Left ventricle myocardium inferior (tissue), 1 donor: Measurements from ENCODE around the gene CD109. TPM values are rescaled to one million over a fixed set of nuclear protein-coding genes. Genes with fewer than 3 reads are reported as not detected.

Experiments used
- DNase-seq: peaks from one replicate; pipeline ENCODE4 v3.0.0-alpha.2; 2020
- H3K27ac ChIP-seq: fragments of 200-600 bp; replicated peaks from 2 replicates; pipeline ENCODE4 v1.8.0; 2021
- H3K27me3 ChIP-seq: fragments of 200-600 bp; 2 replicates; pipeline ENCODE4 v1.8.0; 2021; ENCODE audit warnings: low read depth
- H3K36me3 ChIP-seq: fragments of 200-600 bp; 2 replicates; pipeline ENCODE4 v1.8.0; 2021
- H3K4me1 ChIP-seq: fragments of 200-600 bp; 2 replicates; pipeline ENCODE4 v1.8.0; 2021
- H3K4me3 ChIP-seq: fragments of 200-600 bp; 2 replicates; pipeline ENCODE4 v1.8.0; 2021; ENCODE audit warnings: mild to moderate bottlenecking, moderate library complexity
- H3K9me3 ChIP-seq: fragments of 200-600 bp; replicated peaks from 2 replicates; pipeline ENCODE4 v1.8.0; 2021
- CTCF ChIP-seq: fragments of 200-600 bp; IDR thresholded peaks from 2 replicates; pipeline ENCODE4 v1.8.0; 2021; ENCODE audit warnings: antibody characterized with exemption, mild to moderate bottlenecking, borderline replicate concordance
- intact Hi-C: fragments of 100-400 bp; cut with micrococcal nuclease; formaldehyde crosslinking; loops from one replicate; pipeline ENCODE4 v1.11.0; 2022
- total RNA-seq: library from RNA; stranded (reverse); fragmentation: NEBNext Ultra II Directional; extraction: Animal tissue kit (Norgen Biotek cat#: 25700); gene quantifications from one replicate; pipeline ENCODE4 v1.2.1, GENCODE V29; 2021
- donor health status: DM: no; HTN: yes; CAD: no; lungs with severe emphysema.

The CD109 gene
- total RNA-seq, 1 donor from 2014 or later, result 9.1 TPM

- H3K36me3 ChIP-seq, result no peaks in the 10 kb centered on the region
- DNase-seq, result no peak
- no peak for TF ChIP-seq CTCF
- H3K27me3 ChIP-seq, result no peaks in the 10 kb centered on the region
- no peak overlapping the region for H3K27ac ChIP-seq
- no peaks in the 10 kb centered on the region for H3K4me1 ChIP-seq
- H3K4me3 ChIP-seq, result no peak overlapping the region
- intact Hi-C loops, result no loop called here
- H3K9me3 ChIP-seq, result no peaks in the 10 kb centered on the region
Measured at GRCh38 chr6:73665686-73666319, 30.2 kb upstream of the CD109 start.

GRCh38 chr6:73666393-73666792 lies 29.6 kb upstream of the CD109 start:
- Histone ChIP-seq H3K4me1 (no peaks in the 10 kb centered on the region), H3K27me3 (peaks cover 5% of the 10 kb centered on the region), H3K36me3 (no peaks in the 10 kb centered on the region), H3K9me3 (no peaks in the 10 kb centered on the region), H3K4me3 (no peak overlapping the region), H3K27ac (no peak overlapping the region)
- DNase-seq, result no peak
- intact Hi-C loops, result no loop called here
- no peak for TF ChIP-seq CTCF

DNA sequence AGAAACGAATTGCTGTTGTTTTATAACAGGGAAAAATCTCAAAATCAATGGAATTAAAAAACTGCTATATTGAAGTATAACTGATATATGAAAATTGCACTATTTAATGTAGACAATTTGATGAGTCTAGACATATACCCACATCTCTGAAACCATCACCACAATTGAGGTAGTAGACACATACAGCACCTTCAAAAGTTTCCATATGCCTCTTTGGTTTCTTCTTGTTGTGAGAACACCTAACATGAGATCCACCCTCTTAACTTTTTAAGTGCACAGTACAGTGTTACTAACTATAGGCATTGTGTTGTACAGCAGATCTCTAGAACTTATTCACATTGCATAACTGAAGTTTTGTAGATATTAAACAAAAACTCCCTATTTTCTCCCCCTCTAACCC lies 28.2 kb upstream of the CD109 start:
- intact Hi-C loops, result no loop called here
- Histone ChIP-seq H3K27me3 (peaks cover 8% of the 10 kb centered on the region), H3K9me3 (no peaks in the 10 kb centered on the region), H3K4me3 (no peak overlapping the region), H3K27ac (no peak overlapping the region), H3K36me3 (no peaks in the 10 kb centered on the region), H3K4me1 (no peaks in the 10 kb centered on the region)
- no peak for DNase-seq
- no peak for TF ChIP-seq CTCF

- no peaks in the 10 kb centered on the region for H3K4me1 ChIP-seq
- DNase-seq, result no peak
- H3K27me3 ChIP-seq, result peaks cover 8% of the 10 kb centered on the region
- H3K4me3 ChIP-seq, result no peak overlapping the region
- no peaks in the 10 kb centered on the region for H3K36me3 ChIP-seq
- TF ChIP-seq CTCF, result no peak
- no peak overlapping the region for H3K27ac ChIP-seq
- H3K9me3 ChIP-seq, result no peaks in the 10 kb centered on the region
- intact Hi-C loops, result no loop called here
Measured at GRCh38 chr6:73669005-73669404, 27.0 kb upstream of the CD109 start.

GRCh38 chr6:73671911-73672685 lies 23.9 kb upstream of the CD109 start:
- H3K27me3 ChIP-seq, result peaks cover 8% of the 10 kb centered on the region
- H3K4me1 ChIP-seq, result no peaks in the 10 kb centered on the region
- DNase-seq, result no peak
- no peak for TF ChIP-seq CTCF
- H3K4me3 ChIP-seq, result no peak overlapping the region
- no peak overlapping the region for H3K27ac ChIP-seq
- no peaks in the 10 kb centered on the region for H3K36me3 ChIP-seq
- H3K9me3 ChIP-seq, result no peaks in the 10 kb centered on the region
- intact Hi-C loops, result no loop called here
